OCI-LY3 (cell line): ENCODE results near the gene MYL7.

Source experiments
- H2AFZ ChIP-seq: fragments of 200-600, 300-600 bp; shearing (Covaris generic); 2 replicates; pipeline ENCODE4 v1.6.0; 2014; ENCODE audit warnings: antibody characterized with exemption, low read depth, low read length
- H3K27ac ChIP-seq: fragments of 200-600, 300-600 bp; sonication (generic); 2 replicates; pipeline ENCODE4 v1.5.1; 2014; ENCODE audit warnings: mild to moderate bottlenecking, low read length, moderate library complexity, mixed read lengths
- H3K27me3 ChIP-seq: fragments of 200-600, 300-600 bp; sonication (generic); 2 replicates; pipeline ENCODE4 v1.6.1; 2014; ENCODE audit warnings: low read depth, low read length, mixed read lengths
- H3K36me3 ChIP-seq: fragments of 200-600, 300-600 bp; sonication (generic); replicated peaks from 2 replicates; pipeline ENCODE3; 2014; ENCODE audit warnings: low read depth, low read length, mixed read lengths
- H3K4me1 ChIP-seq: fragments of 300-600, 200-600 bp; sonication (generic); 2 replicates; pipeline ENCODE4 v1.6.1; 2014; ENCODE audit warnings: low read length, mixed read lengths
- H3K4me2 ChIP-seq: fragments of 200-600, 300-600 bp; sonication (generic); 2 replicates; pipeline ENCODE4 v1.6.1; 2014; ENCODE audit warnings: low read length, mixed read lengths
- H3K4me3 ChIP-seq: fragments of 300-600, 200-600 bp; sonication (generic); 2 replicates; pipeline ENCODE4 v1.5.1; 2014; ENCODE audit warnings: antibody characterized with exemption, mild to moderate bottlenecking, low read length, moderate library complexity
- H3K79me2 ChIP-seq: fragments of 300-600, 200-600 bp; shearing (Covaris generic); 2 replicates; pipeline ENCODE4 v1.6.1; 2014; ENCODE audit warnings: mild to moderate bottlenecking, low read length, mixed read lengths
- H3K9ac ChIP-seq: fragments of 300-600, 200-600 bp; shearing (Covaris generic); 2 replicates; pipeline ENCODE4 v1.6.0; 2014; ENCODE audit warnings: mild to moderate bottlenecking, low read length, moderate library complexity
- H3K9me3 ChIP-seq: fragments of 200-600, 300-600 bp; shearing (Covaris generic); 2 replicates; pipeline ENCODE4 v1.6.1; 2014; ENCODE audit warnings: low read length, mixed read lengths; ENCODE audit not compliant: insufficient read depth
- H4K20me1 ChIP-seq: fragments of 200-600, 300-600 bp; sonication (generic); 2 replicates; pipeline ENCODE4 v1.6.1; 2016; ENCODE audit warnings: low read length, mixed read lengths; ENCODE audit not compliant: insufficient read depth
- CTCF ChIP-seq: fragments of 200-600, 300-600 bp; sonication (generic); IDR thresholded peaks from 2 replicates; pipeline ENCODE4 v1.5.1; 2014; ENCODE audit warnings: antibody characterized with exemption, low read length, low read depth
- EZH2phosphoT487 ChIP-seq: fragments of 200-600 bp; shearing (Covaris generic); IDR thresholded peaks from 2 replicates; pipeline ENCODE4 v1.6.1; 2018; ENCODE audit warnings: antibody characterized with exemption, mixed run types, low read depth

The MYL7 gene

GRCh38 chr7:44148961-44149536 is 7.9 kb upstream of the MYL7 start:
- no peak overlapping the region for H3K9ac ChIP-seq
- H3K4me3 ChIP-seq, result no peak overlapping the region
- no peaks in the 10 kb centered on the region for H4K20me1 ChIP-seq
- H3K27ac ChIP-seq, result peak overlapping the region; percentile 91; the same call in 1 of the 2 replicates
- H3K4me2 ChIP-seq, result peak overlapping the region; percentile 80
- no peaks in the 10 kb centered on the region for H3K36me3 ChIP-seq
- H3K79me2 ChIP-seq, result no peaks in the 10 kb centered on the region
- no peaks in the 10 kb centered on the region for H3K9me3 ChIP-seq
- H2AFZ ChIP-seq, result no peak overlapping the region
- TF ChIP-seq EZH2phosphoT487 (no peak), CTCF (no peak)
- H3K27me3 ChIP-seq, result no peaks in the 10 kb centered on the region
- H3K4me1 ChIP-seq, result peaks cover 38% of the 10 kb centered on the region

GRCh38 chr7:44148166-44148565 is 7.0 kb upstream of the MYL7 start:
- H3K4me2 ChIP-seq, result no peak overlapping the region
- no peaks in the 10 kb centered on the region for H4K20me1 ChIP-seq
- TF ChIP-seq EZH2phosphoT487 (no peak), CTCF (no peak)
- no peak overlapping the region for H3K27ac ChIP-seq
- H2AFZ ChIP-seq, result no peak overlapping the region
- H3K4me1 ChIP-seq, result peaks cover 38% of the 10 kb centered on the region
- H3K9me3 ChIP-seq, result no peaks in the 10 kb centered on the region
- H3K27me3 ChIP-seq, result no peaks in the 10 kb centered on the region
- H3K9ac ChIP-seq, result no peak overlapping the region
- H3K36me3 ChIP-seq, result no peaks in the 10 kb centered on the region
- no peaks in the 10 kb centered on the region for H3K79me2 ChIP-seq
- no peak overlapping the region for H3K4me3 ChIP-seq

GRCh38 chr7:44147026-44147991 is 6.2 kb upstream of the MYL7 start:
- no peaks in the 10 kb centered on the region for H3K36me3 ChIP-seq
- no peak overlapping the region for H2AFZ ChIP-seq
- no peaks in the 10 kb centered on the region for H4K20me1 ChIP-seq
- peaks cover 37% of the 10 kb centered on the region for H3K4me1 ChIP-seq
- H3K4me3 ChIP-seq, result no peak overlapping the region
- H3K79me2 ChIP-seq, result no peaks in the 10 kb centered on the region
- H3K27me3 ChIP-seq, result no peaks in the 10 kb centered on the region
- no peak overlapping the region for H3K4me2 ChIP-seq
- H3K9me3 ChIP-seq, result no peaks in the 10 kb centered on the region
- H3K27ac ChIP-seq, result no peak overlapping the region
- TF ChIP-seq EZH2phosphoT487, result no peak
- no peak for TF ChIP-seq CTCF
- no peak overlapping the region for H3K9ac ChIP-seq

- Histone ChIP-seq H3K36me3 (no peaks in the 10 kb centered on the region), H3K27ac (no peak overlapping the region), H3K79me2 (no peaks in the 10 kb centered on the region), H4K20me1 (no peaks in the 10 kb centered on the region), H2AFZ (no peak overlapping the region), H3K9ac (no peak overlapping the region), H3K27me3 (no peaks in the 10 kb centered on the region), H3K4me2 (no peak overlapping the region), H3K9me3 (no peaks in the 10 kb centered on the region), H3K4me3 (no peak overlapping the region), H3K4me1 (peaks cover 26% of the 10 kb centered on the region)
- TF ChIP-seq EZH2phosphoT487, result no peak
- no peak for TF ChIP-seq CTCF
Measured at GRCh38 chr7:44145969-44146911, 5.1 kb upstream of the MYL7 start.
